Keratinocyte (primary cell): ENCODE measurements around the gene CECR2.

Experiments
- EZH2 ChIP-seq: IDR thresholded peaks from one replicate; pipeline ENCODE4 v1.6.1; 2012; ENCODE audit warnings: inconsistent platforms, mild to moderate bottlenecking, low read length, moderate library complexity
- TF ChIP-seq, protein P1 (sequence below), 3 experiments: IDR thresholded peaks in 1 of 3; conservative IDR thresholded peaks in 1 of 3; optimal IDR thresholded peaks in 1 of 3; 2 replicates in 2 of 3; 3 replicates in 1 of 3; pipeline versions ENCODE3 to v1.5.1; 2011; ENCODE audit warnings: low read length in 3 of 3, mild to moderate bottlenecking in 3 of 3, moderate library complexity in 2 of 3, control low read depth in 1 of 3, inconsistent platforms in 1 of 3; ENCODE audit not compliant: insufficient read depth in 2 of 3; ENCODE audit errors: extremely low read depth in 1 of 3

GRCh38 chr22:17411213-17411612, 42.0 kb downstream of the CECR2 start:
- TF ChIP-seq, protein P1, sequence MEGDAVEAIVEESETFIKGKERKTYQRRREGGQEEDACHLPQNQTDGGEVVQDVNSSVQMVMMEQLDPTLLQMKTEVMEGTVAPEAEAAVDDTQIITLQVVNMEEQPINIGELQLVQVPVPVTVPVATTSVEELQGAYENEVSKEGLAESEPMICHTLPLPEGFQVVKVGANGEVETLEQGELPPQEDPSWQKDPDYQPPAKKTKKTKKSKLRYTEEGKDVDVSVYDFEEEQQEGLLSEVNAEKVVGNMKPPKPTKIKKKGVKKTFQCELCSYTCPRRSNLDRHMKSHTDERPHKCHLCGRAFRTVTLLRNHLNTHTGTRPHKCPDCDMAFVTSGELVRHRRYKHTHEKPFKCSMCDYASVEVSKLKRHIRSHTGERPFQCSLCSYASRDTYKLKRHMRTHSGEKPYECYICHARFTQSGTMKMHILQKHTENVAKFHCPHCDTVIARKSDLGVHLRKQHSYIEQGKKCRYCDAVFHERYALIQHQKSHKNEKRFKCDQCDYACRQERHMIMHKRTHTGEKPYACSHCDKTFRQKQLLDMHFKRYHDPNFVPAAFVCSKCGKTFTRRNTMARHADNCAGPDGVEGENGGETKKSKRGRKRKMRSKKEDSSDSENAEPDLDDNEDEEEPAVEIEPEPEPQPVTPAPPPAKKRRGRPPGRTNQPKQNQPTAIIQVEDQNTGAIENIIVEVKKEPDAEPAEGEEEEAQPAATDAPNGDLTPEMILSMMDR (optimal IDR thresholded peaks at IDR 0.05 in 1 of 3, IDR thresholded peaks at IDR 0.05 in 1 of 3, conservative IDR thresholded peaks at IDR 0.05 in 1 of 3; ENCODE audit: extremely low read depth in 1 of 3, insufficient read depth in 2 of 3, low read length in 3 of 3) = no peak
- TF ChIP-seq EZH2 = no peak
